ENCODE results near the gene CYB5B.

CYB5B gene

GRCh38 chr16:69424053-69424934 is at the start of gene CYB5B:
CYB5B (plus strand) TSS chr16:69424619; CDS start chr16:69424684, 65 bp downstream.
- peak; percentile 85 for DNase-seq (ENCODE audit: low read depth)

GRCh38 chr16:69376393-69377059 is 47.9 kb upstream of the CYB5B start:
- DNase-seq (ENCODE audit: low read depth) = no peak

- DNase-seq (ENCODE audit: low read depth) = no peak
These were observed 46.4 kb upstream of the CYB5B start for GRCh38 chr16:69378036-69378435.

- no peak for DNase-seq (ENCODE audit: low read depth)
These were observed 45.7 kb upstream of the CYB5B start for GRCh38 chr16:69378760-69379159.

- DNase-seq (ENCODE audit: low read depth) = no peak
These were observed 43.2 kb upstream of the CYB5B start for GRCh38 chr16:69381231-69381630.

- no peak for DNase-seq (ENCODE audit: low read depth)
These were observed 42.0 kb upstream of the CYB5B start for GRCh38 chr16:69382421-69382820.

- no peak for DNase-seq (ENCODE audit: low read depth)
These were observed 39.4 kb upstream of the CYB5B start for GRCh38 chr16:69384974-69385373.

GRCh38 chr16:69386596-69386995 is 37.8 kb upstream of the CYB5B start:
- DNase-seq (ENCODE audit: low read depth) = no peak

GRCh38 chr16:69393898-69394849 is 30.2 kb upstream of the CYB5B start:
- DNase-seq (ENCODE audit: low read depth) = no peak

- no peak for DNase-seq (ENCODE audit: low read depth)
These were observed 28.6 kb upstream of the CYB5B start for GRCh38 chr16:69395859-69396186.

GRCh38 chr16:69396187-69397061 is 28.0 kb upstream of the CYB5B start:
- DNase-seq (ENCODE audit: low read depth) = peak; percentile 18

GRCh38 chr16:69397821-69398521 is 26.4 kb upstream of the CYB5B start:
- DNase-seq (ENCODE audit: low read depth) = no peak

- no peak for DNase-seq (ENCODE audit: low read depth)
These were observed 25.1 kb upstream of the CYB5B start for GRCh38 chr16:69399361-69399760.

- DNase-seq (ENCODE audit: low read depth) = no peak
These were observed 22.0 kb upstream of the CYB5B start for GRCh38 chr16:69402439-69402838.

- no peak for DNase-seq (ENCODE audit: low read depth)
These were observed 20.1 kb upstream of the CYB5B start for GRCh38 chr16:69404275-69404805.

GRCh38 chr16:69405326-69405725 is 19.1 kb upstream of the CYB5B start:
- no peak for DNase-seq (ENCODE audit: low read depth)

- DNase-seq (ENCODE audit: low read depth) = no peak
These were observed 18.7 kb upstream of the CYB5B start for GRCh38 chr16:69405757-69406156.

- DNase-seq (ENCODE audit: low read depth) = no peak
These were observed 17.6 kb upstream of the CYB5B start for GRCh38 chr16:69406780-69407331.

- DNase-seq (ENCODE audit: low read depth) = no peak
These were observed 16.6 kb upstream of the CYB5B start for GRCh38 chr16:69407702-69408323.

GRCh38 chr16:69408475-69408874 is 15.9 kb upstream of the CYB5B start:
- DNase-seq (ENCODE audit: low read depth) = no peak
